ENCODE measurements around the gene RRP8. TPM values are rescaled to one million over a fixed set of nuclear protein-coding genes. Genes with fewer than 3 reads are reported as not detected.

The RRP8 gene
- total RNA-seq = 3.3 and 7.6 TPM in 2 replicates

DNA sequence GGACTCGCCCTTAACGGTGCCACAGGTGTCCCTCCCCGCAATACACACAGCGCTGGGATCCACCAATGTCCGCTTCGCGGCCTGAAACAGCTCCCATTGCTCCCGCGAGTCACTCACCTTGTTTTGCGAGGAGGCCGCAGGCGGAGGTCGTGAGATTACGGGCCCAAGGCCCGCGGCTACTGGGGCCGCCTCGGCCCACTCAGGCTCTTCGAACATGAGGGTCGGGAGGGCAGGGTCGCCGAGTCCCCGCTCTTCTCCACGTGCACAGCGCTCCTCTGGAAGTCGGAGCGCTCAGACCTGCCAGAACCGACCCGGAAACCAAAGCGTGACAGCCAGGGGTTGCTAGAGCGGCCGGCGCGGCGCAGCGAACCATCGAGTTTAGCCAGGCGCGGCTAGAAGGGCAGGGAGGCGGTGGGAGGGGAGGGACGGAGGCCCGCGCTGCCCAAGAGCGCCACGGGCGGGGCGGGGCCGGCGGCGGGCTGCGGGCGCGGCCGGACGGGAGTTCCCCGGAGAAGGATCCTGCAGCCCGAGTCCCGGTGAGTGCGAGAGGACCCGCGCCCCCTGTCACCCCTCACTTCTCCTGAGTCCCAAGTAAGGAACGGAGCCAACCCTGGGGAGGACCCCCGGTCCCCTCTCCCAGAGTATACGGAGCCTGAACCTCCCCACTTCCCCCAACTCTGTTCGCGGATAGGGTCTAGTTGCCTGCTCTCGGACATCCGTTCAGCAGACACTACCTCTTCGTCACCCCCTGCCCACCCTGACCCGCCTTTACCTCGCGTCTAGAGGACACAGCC lies at the start of gene RRP8, which contains the start of gene ILK:
Gene RRP8 (minus strand): TSS at position 330 of the 794 bp plus-strand sequence. CDS start 114 bp downstream, at position 216.
Gene ILK (plus strand): TSS at position 488 of the 794 bp plus-strand sequence. CDS start 498 bp downstream, outside the sequence.

DNA sequence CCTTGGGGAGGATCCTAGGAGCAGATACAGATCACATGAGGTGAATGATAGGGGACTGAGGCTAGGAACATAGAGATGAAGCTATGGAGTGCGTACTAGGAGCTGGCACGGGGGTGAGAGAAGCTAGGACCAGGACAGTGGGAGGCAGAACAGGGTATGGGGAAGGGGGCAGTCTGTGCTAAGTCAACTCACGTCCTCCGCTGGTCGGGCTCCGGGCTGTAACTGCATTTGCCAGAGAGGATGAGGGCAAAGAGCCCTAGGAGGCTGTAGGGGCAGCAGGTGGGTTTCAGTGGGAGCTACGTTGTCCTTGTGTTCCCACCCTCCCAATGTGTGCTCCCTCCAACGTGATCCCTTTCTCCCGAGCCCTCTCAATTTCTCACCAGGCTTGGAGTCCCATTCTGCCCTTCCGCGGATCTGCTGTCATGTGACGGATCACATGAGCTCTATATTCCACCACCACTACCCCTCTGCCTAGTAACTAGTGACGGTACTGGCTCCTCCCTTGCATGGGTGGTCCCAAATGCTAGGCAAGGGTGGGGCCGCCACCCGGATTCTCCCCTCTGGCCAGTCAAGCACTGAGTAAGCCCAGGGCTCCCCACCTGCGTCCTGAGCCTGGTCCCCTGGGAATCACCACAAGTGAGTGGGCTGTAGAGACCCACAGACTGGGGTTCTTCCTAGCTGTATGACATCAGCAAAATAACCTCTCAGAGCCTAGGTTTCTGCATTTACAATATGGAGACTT lies 15.8 kb upstream of the RRP8 start, which contains the start of gene TPP1:
Gene TPP1 (minus strand): TSS at position 419 of the 742 bp plus-strand sequence. CDS start 22 bp downstream, at position 397.

DNA sequence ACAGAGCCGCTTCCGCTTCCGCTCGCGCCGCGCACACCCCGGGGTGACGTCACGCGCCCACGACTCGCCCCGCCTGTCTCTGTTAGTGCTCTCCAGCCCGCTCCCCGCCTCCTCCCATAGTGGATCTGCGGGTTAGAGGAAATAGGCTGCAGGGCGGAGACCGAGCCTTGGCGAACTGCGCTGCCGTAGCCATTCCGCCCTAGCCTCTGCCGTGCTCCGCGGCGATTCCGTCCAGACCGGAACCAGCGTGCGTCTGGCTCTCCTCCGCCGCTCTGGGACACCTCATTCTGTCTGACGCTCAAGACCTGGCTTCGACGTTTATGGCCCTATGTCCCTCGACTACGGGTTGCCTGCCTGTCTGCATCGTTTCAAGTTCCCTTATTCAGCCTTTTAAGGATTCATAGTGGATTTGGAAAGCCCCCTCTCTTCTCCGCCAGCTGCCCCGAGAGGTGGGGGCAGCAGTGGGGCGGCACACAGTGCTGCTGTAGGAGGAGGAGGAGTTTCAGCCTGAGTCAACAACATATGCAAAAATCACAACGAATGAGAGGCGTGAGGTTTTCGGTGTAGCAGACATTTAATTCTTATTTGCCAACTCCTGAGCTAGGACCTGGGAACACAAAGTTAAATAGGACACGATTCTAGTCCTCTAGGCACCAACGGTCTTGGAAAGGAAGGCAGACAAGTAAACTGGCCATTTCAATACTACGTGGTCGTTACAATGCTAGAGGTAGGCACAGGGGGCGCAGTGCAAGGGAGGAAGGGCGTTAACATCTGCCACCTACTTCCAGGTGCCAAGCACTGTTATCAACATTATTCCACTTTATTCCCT lies 9.0 kb upstream of the RRP8 start, which contains the start of gene TAF10:
Gene TAF10 (minus strand): TSS at position 4 of the 829 bp plus-strand sequence. CDS start 27 bp downstream, outside the sequence.

Other genes starting within 250 kb of the RRP8 start
- 43.7 and 67.0 TPM in 2 replicates for gene SMPD1, start 213.1 kb downstream of the RRP8 start, total RNA-seq
- gene APBB1, start 184.5 kb downstream of the RRP8 start, total RNA-seq = 34.5 and 36.4 TPM in 2 replicates
- gene HPX, start 162.6 kb downstream of the RRP8 start, total RNA-seq = not detected in 2 replicates
- gene TRIM3, start 129.7 kb downstream of the RRP8 start, total RNA-seq = 11.8 and 16.0 TPM in 2 replicates
- gene ARFIP2, start 122.3 kb downstream of the RRP8 start, total RNA-seq = 35.7 and 56.1 TPM in 2 replicates
- 26.4 and 33.3 TPM in 2 replicates for gene TIMM10B, start 122.1 kb downstream of the RRP8 start, total RNA-seq
- 1.4 and 3.0 TPM in 2 replicates for gene DNHD1, start 106.3 kb downstream of the RRP8 start, total RNA-seq
- 101 and 178 TPM in 2 replicates for gene ILK, start 158 bp upstream of the RRP8 start, total RNA-seq
- 113 and 151 TPM in 2 replicates for gene TAF10, start 8.6 kb upstream of the RRP8 start, total RNA-seq
- 40.1 and 46.0 TPM in 2 replicates for gene TPP1, start 15.8 kb upstream of the RRP8 start, total RNA-seq
- gene DCHS1, start 52.2 kb upstream of the RRP8 start, total RNA-seq = 2.3 TPM in 2 replicates
- gene MRPL17, start 79.7 kb upstream of the RRP8 start, total RNA-seq = 25.2 and 44.6 TPM in 2 replicates
- not detected in 2 replicates for gene OR2AG2, start 168.4 kb upstream of the RRP8 start, total RNA-seq
- not detected in 2 replicates for gene OR2AG1, start 179.4 kb upstream of the RRP8 start, total RNA-seq
- not detected in 2 replicates for gene OR6A2, start 196.1 kb upstream of the RRP8 start, total RNA-seq
- not detected in 2 replicates for gene OR10A5, start 242.1 kb upstream of the RRP8 start, total RNA-seq